ENCODE measurements around the gene TIPARP.

TIPARP gene

DNA sequence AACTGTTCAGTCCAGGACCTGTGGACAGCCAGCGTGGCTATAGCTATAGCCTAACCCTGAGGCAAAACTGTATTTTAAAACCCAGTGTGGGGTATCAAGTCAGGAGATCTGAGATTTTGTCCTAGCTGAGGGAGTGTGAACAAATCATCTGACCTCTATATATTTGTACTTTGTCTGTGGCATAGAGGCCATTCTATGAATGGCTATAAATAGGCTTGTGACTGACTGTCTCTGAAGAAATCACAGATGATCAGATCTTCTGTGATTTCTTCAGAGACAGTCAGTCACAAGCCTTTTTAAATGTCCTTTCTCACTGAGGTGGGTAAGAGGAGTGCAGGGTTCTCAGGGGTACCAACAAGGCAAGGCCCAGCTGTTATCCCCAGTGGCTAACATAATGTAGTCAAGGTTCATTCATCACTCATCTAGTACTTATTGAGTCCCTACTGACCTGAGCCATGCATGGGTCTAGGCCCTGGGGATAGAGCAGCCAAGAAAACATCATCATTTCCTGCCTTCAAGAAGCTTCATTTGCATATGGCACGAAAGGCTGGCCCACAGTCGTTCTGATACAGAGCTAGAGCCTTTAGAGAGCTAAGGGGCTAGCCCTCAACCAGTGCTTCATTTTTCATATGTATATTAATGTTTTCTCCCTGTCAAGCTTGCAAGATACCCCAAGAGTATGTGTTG is 53.3 kb downstream of the TIPARP start:
- Histone ChIP-seq H3K4ac (ENCODE audit: low read depth, low read length) (no peak overlapping the region), H3K56ac (ENCODE audit: low read length) (no peak overlapping the region), H2AK5ac (ENCODE audit: low read length) (no peak overlapping the region), H3K4me1 (ENCODE audit: control insufficient read depth, low read depth, low read length) (no peaks in the 10 kb centered on the region), H3K36me3 (ENCODE audit: control insufficient read depth, insufficient read depth, low read length) (no peaks in the 10 kb centered on the region), H2BK5ac (ENCODE audit: low read length) (no peak overlapping the region), H3K18ac (ENCODE audit: low read length) (no peak overlapping the region), H3K79me2 (ENCODE audit: control insufficient read depth, insufficient read depth, low read length) (no peaks in the 10 kb centered on the region), H2BK120ac (ENCODE audit: low read depth, low read length) (no peak overlapping the region), H3K4me3 (ENCODE audit: low read length) (no peak overlapping the region), H3K23ac (ENCODE audit: low read length) (no peak overlapping the region), H3K79me1 (ENCODE audit: low read length) (no peaks in the 10 kb centered on the region), H3K9ac (ENCODE audit: low read length) (no peak overlapping the region), H3K27ac (ENCODE audit: low read depth, low read length) (no peak overlapping the region), H3K4me2 (ENCODE audit: low read length) (no peak overlapping the region), H2BK15ac (replicated peaks; ENCODE audit: low read depth) (no peak overlapping the region), H4K5ac (ENCODE audit: low read length) (no peak overlapping the region), H3K27me3 (ENCODE audit: insufficient read depth, low read length, poor library complexity) (no peaks in the 10 kb centered on the region), H4K8ac (ENCODE audit: low read depth, low read length) (no peak overlapping the region)
- DNase-seq, result no peak
- WGBS (ENCODE audit: extremely low coverage, insufficient coverage, low lambda C conversion rate), result no CpG with 5 or more reads among the region's 3 CpGs

DNA sequence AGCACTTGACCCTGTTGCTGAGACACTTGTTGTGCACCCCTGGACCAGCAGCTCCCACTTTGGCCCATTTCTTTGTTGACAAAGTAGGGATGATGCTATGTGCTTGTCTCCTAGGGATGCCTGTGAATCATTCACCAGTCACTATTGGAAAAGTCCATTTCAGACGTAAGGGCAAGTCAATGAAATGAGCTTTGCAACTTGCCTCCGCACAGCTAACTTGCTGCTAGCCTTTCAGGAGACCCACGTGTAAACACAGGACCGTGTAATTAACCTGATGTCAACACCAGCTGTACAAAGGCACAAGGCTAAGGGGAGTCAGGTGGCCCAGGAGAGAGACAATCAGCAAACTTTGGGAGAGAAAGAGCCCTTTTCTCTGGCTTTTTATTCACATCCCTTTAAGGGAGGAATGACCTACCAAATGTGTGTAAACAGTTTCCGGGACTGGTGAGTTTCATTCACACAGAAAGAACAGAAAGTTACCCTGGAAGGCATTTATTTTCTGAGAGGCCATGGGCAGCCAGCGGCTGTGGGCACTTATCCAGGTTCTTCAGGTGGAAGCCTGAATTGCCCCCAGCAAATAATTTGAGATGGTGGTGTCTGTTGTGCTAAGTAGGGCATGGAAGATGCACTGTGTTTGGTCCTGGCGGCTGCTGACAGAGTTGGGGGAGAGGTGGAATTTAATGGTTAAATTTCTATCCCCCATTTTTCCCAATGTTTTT is 54.0 kb downstream of the TIPARP start:
- Histone ChIP-seq H4K8ac (ENCODE audit: low read depth, low read length) (no peak overlapping the region), H2BK120ac (ENCODE audit: low read depth, low read length) (no peak overlapping the region), H3K56ac (ENCODE audit: low read length) (no peak overlapping the region), H3K18ac (ENCODE audit: low read length) (no peak overlapping the region), H4K5ac (ENCODE audit: low read length) (no peak overlapping the region), H2BK15ac (replicated peaks; ENCODE audit: low read depth) (no peak overlapping the region), H3K4me3 (ENCODE audit: low read length) (no peak overlapping the region), H3K23ac (ENCODE audit: low read length) (no peak overlapping the region), H2AK5ac (ENCODE audit: low read length) (no peak overlapping the region), H3K79me2 (ENCODE audit: control insufficient read depth, insufficient read depth, low read length) (no peaks in the 10 kb centered on the region), H3K9ac (ENCODE audit: low read length) (no peak overlapping the region), H3K27me3 (ENCODE audit: insufficient read depth, low read length, poor library complexity) (no peaks in the 10 kb centered on the region), H3K4ac (ENCODE audit: low read depth, low read length) (no peak overlapping the region), H3K4me2 (ENCODE audit: low read length) (no peak overlapping the region), H3K36me3 (ENCODE audit: control insufficient read depth, insufficient read depth, low read length) (no peaks in the 10 kb centered on the region), H3K4me1 (ENCODE audit: control insufficient read depth, low read depth, low read length) (no peaks in the 10 kb centered on the region), H3K27ac (ENCODE audit: low read depth, low read length) (no peak overlapping the region), H2BK5ac (ENCODE audit: low read length) (no peak overlapping the region), H3K79me1 (ENCODE audit: low read length) (no peaks in the 10 kb centered on the region)
- no CpG with 5 or more reads among the region's 7 CpGs for WGBS (ENCODE audit: extremely low coverage, insufficient coverage, low lambda C conversion rate)
- no peak for DNase-seq

DNA sequence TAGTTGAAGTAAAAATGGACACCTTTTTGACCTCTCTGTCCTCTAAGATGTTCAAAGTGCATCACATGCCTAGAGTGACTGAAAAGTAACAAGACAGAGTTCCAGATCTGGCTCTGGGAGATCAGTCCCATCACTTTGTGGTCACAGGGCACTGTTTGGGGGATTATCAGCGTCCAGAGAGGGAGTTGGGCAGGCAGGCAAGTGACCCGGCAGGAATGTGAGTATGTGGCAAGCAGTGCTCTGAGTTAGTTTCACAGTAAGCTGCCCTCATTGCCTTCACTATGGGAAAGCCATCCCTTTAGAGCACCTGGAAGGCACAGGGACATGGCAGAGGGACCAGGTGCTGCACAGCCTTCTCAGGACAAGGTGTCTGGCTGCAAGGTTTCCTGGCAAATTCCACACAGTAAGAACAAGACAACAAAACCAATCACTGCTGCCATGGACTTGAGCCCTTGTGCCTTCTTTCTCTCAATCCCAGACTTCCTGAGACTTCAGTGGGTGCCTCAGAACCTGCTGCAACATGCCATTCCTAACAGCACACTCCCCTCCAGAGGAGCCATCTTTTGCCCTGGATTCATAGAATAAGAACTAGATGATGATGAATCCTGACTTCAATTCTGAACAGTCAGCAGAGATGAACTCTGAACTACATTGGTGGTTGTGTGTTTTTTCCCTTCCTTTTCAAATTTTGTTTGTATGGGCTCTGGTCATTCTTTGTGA is 55.2 kb downstream of the TIPARP start:
- H3K36me3 ChIP-seq (ENCODE audit: control insufficient read depth, insufficient read depth, low read length), result no peaks in the 10 kb centered on the region
- H3K9ac ChIP-seq (ENCODE audit: low read length), result no peak overlapping the region

DNA sequence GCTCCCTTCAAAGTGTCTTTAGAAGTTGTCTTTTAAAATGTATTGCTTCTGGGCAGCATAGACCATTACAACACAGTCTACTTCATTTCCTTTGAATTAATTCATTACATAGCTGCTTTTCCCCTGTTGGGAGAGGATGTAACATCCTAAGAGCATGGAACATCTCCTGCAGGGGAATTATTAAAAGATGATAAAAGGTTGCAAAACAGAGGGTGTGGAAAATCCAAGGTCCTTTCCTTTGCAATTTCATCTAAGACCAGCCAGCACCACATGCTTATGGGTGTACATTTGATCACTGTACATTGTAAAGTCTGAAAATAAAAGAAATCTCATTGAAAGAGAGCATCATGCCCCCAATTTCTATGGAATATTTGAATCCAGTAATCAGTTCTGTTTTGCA is 57.4 kb downstream of the TIPARP start:
- H3K27me3 ChIP-seq (ENCODE audit: insufficient read depth, low read length, poor library complexity), result no peaks in the 10 kb centered on the region
- H3K23ac ChIP-seq (ENCODE audit: low read length), result no peak overlapping the region
- no peaks in the 10 kb centered on the region for H3K4me1 ChIP-seq (ENCODE audit: control insufficient read depth, low read depth, low read length)
- H2AK5ac ChIP-seq (ENCODE audit: low read length), result no peak overlapping the region
- no peak overlapping the region for H3K9ac ChIP-seq (ENCODE audit: low read length)
- H3K4ac ChIP-seq (ENCODE audit: low read depth, low read length), result no peak overlapping the region
- no peaks in the 10 kb centered on the region for H3K36me3 ChIP-seq (ENCODE audit: control insufficient read depth, insufficient read depth, low read length)
- no peak overlapping the region for H3K56ac ChIP-seq (ENCODE audit: low read length)
- H4K5ac ChIP-seq (ENCODE audit: low read length), result no peak overlapping the region
- no peaks in the 10 kb centered on the region for H3K79me2 ChIP-seq (ENCODE audit: control insufficient read depth, insufficient read depth, low read length)
- H4K8ac ChIP-seq (ENCODE audit: low read depth, low read length), result no peak overlapping the region
- no peak overlapping the region for H2BK120ac ChIP-seq (ENCODE audit: low read depth, low read length)
- no peak overlapping the region for H3K4me3 ChIP-seq (ENCODE audit: low read length)
- no peak overlapping the region for H3K18ac ChIP-seq (ENCODE audit: low read length)
- H3K79me1 ChIP-seq (ENCODE audit: low read length), result no peaks in the 10 kb centered on the region
- DNase-seq, result no peak
- H3K27ac ChIP-seq (ENCODE audit: low read depth, low read length), result no peak overlapping the region
- H2BK5ac ChIP-seq (ENCODE audit: low read length), result no peak overlapping the region
- no peak overlapping the region for H2BK15ac ChIP-seq (replicated peaks; ENCODE audit: low read depth)
- no peak overlapping the region for H3K4me2 ChIP-seq (ENCODE audit: low read length)

More for the DNA sequence above, 55.2 kb downstream of the TIPARP start:
- Histone ChIP-seq H2BK5ac (ENCODE audit: low read length) (no peak overlapping the region), H3K27me3 (ENCODE audit: insufficient read depth, low read length, poor library complexity) (no peaks in the 10 kb centered on the region), H3K4me2 (ENCODE audit: low read length) (no peak overlapping the region), H3K56ac (ENCODE audit: low read length) (no peak overlapping the region), H2BK120ac (ENCODE audit: low read depth, low read length) (no peak overlapping the region), H2BK15ac (replicated peaks; ENCODE audit: low read depth) (no peak overlapping the region), H3K79me2 (ENCODE audit: control insufficient read depth, insufficient read depth, low read length) (no peaks in the 10 kb centered on the region), H3K79me1 (ENCODE audit: low read length) (no peaks in the 10 kb centered on the region), H3K23ac (ENCODE audit: low read length) (no peak overlapping the region), H3K4me3 (ENCODE audit: low read length) (no peak overlapping the region), H2AK5ac (ENCODE audit: low read length) (no peak overlapping the region), H4K8ac (ENCODE audit: low read depth, low read length) (no peak overlapping the region), H3K4ac (ENCODE audit: low read depth, low read length) (no peak overlapping the region), H3K4me1 (ENCODE audit: control insufficient read depth, low read depth, low read length) (no peaks in the 10 kb centered on the region), H4K5ac (ENCODE audit: low read length) (no peak overlapping the region), H3K18ac (ENCODE audit: low read length) (no peak overlapping the region), H3K27ac (ENCODE audit: low read depth, low read length) (no peak overlapping the region)
- no peak for DNase-seq
- WGBS (ENCODE audit: extremely low coverage, insufficient coverage, low lambda C conversion rate), result no CpG with 5 or more reads among the region's 2 CpGs

DNA sequence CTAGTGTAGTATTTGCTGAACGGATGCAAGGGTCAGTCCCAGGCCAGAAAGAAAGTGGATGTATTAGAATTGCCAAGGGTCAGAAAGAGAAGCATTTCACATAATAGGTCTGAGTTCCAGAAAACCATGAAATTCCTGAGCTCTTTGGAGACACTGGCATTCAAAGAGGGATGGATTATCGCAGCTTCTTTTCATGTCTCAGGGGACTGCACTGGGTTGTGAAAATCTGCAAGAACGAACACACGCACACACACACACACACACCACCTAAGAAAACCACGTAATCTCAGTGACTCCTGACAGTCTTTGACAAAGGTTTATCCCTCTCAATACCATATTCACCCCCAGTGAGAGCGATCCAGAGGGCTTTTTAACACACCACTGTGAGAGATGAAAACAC is 57.9 kb downstream of the TIPARP start:
- Histone ChIP-seq H3K4me2 (ENCODE audit: low read length) (no peak overlapping the region), H3K79me1 (ENCODE audit: low read length) (no peaks in the 10 kb centered on the region), H2AK5ac (ENCODE audit: low read length) (no peak overlapping the region), H3K27ac (ENCODE audit: low read depth, low read length) (no peak overlapping the region), H2BK5ac (ENCODE audit: low read length) (no peak overlapping the region), H3K23ac (ENCODE audit: low read length) (no peak overlapping the region), H3K4ac (ENCODE audit: low read depth, low read length) (no peak overlapping the region), H2BK15ac (replicated peaks; ENCODE audit: low read depth) (no peak overlapping the region), H4K5ac (ENCODE audit: low read length) (no peak overlapping the region), H3K27me3 (ENCODE audit: insufficient read depth, low read length, poor library complexity) (no peaks in the 10 kb centered on the region), H3K18ac (ENCODE audit: low read length) (no peak overlapping the region), H3K79me2 (ENCODE audit: control insufficient read depth, insufficient read depth, low read length) (no peaks in the 10 kb centered on the region), H3K4me1 (ENCODE audit: control insufficient read depth, low read depth, low read length) (no peaks in the 10 kb centered on the region), H3K9ac (ENCODE audit: low read length) (no peak overlapping the region), H4K8ac (ENCODE audit: low read depth, low read length) (no peak overlapping the region), H2BK120ac (ENCODE audit: low read depth, low read length) (no peak overlapping the region), H3K36me3 (ENCODE audit: control insufficient read depth, insufficient read depth, low read length) (no peaks in the 10 kb centered on the region), H3K56ac (ENCODE audit: low read length) (no peak overlapping the region), H3K4me3 (ENCODE audit: low read length) (no peak overlapping the region)
- no peak for DNase-seq
- WGBS (ENCODE audit: extremely low coverage, insufficient coverage, low lambda C conversion rate), result no CpG with 5 or more reads among the region's 6 CpGs

Data from mesendoderm (in vitro differentiated cells).